HG03457 (cell line): ENCODE results near the gene LSM8.
"Not testable (repeated sequence)": the region's sequence is repeated elsewhere in the genome, so short reads cannot be mapped to it uniquely, and the experiment has no call there.

ENCODE experiments used
- ATAC-seq: cut with Tn5 transposase; IDR thresholded peaks from one replicate; pipeline ENCODE4 v1.9.1; 2021; ENCODE audit warnings: moderate number of reproducible peaks; ENCODE audit not compliant: unreplicated experiment

Gene LSM8

DNA sequence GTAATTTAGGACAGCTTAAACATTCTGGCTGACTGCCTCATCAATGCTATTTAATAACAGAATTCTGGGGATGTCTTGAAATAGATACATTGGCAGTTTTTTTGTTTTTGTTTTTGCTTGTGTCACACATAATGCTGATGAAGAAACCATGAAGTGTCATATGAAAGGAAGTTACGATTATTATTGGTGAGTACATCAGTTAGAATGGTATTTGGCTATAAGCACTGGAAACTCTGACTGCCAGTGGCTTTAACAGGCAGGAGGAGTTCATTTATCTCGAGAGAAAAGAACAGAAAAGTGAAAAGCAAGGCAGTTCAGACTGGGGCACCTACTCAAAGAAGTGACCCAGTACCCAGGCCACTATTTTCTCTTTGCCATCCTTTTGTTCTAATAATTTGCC lies 18.1 kb downstream of the LSM8 start:
- no peak for ATAC-seq

DNA sequence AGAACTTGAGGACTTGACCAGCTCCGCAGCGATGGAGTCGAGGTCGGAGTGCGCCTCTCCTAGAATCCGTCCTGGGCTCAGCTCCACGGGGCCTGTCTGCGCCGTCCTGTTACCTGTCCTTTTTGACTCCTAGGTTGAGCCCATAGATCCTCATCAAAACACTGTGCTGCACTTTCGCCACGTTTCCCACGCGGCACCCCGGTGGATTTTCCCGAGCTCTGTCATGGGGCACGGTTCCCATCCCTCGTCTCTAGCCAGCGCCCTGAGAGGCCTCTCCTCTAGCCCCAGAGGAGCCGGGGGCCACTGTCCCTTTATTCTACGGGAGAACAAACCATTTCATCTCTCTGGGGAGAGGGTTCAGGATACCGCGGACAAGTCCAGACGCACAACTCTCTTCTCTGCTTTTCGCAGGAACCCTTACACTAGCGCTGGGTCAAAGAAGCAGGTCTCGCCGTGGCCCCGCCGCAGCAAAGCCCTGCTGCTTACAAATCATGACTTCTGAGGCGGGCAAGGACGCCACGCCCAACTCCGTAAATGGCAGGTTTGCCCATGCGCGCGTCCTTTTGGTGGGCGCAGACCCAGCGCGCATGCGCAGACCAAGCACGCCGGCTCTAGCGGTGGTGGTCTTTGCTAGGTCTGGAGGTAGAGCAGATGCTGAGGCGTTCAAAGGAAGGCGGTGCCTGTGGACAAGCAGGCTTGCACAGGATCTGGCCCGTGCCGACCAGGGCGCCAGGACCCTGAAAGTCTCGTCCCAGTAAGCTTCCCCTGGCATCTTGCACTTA lies 30.3 kb downstream of the LSM8 start:
- ATAC-seq, result peak; percentile 97

DNA sequence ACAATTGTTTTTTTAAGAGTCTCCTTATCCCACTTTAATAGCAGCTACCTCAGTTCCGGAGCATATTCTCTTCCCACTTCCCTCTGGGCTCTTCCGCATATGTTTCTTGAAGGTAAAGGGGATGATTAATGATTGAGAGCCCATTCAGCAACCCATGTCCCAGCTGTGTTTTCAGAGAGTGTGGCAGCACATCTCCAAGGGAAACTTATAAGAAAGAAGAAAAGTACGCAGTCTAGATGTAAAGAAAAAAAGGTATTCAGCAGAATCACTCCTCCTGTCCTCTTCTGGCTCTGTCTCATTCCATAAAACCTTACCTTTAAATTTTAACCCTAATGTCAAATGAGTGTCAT lies 30.8 kb downstream of the LSM8 start:
- peak; percentile 9 for ATAC-seq

DNA sequence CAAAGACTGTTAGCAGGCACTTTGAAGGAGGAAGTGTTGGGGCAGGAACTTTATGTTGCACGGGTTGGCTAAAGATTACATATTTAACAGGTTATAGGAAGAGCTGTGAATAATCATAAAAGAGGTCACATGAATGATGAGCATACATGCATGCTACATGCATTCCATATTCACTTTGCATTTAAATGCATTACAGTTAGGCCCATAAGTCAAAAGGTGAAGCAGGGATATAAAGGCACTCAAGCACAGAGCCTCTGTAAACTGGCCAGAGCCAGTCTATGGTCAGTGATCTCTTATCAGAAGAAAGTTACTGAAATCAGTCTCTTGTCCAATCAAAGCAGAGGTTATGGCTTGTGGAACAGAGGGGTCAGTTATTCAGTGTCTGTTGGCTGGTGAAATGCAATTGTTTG lies 33.3 kb downstream of the LSM8 start:
- no peak for ATAC-seq

DNA sequence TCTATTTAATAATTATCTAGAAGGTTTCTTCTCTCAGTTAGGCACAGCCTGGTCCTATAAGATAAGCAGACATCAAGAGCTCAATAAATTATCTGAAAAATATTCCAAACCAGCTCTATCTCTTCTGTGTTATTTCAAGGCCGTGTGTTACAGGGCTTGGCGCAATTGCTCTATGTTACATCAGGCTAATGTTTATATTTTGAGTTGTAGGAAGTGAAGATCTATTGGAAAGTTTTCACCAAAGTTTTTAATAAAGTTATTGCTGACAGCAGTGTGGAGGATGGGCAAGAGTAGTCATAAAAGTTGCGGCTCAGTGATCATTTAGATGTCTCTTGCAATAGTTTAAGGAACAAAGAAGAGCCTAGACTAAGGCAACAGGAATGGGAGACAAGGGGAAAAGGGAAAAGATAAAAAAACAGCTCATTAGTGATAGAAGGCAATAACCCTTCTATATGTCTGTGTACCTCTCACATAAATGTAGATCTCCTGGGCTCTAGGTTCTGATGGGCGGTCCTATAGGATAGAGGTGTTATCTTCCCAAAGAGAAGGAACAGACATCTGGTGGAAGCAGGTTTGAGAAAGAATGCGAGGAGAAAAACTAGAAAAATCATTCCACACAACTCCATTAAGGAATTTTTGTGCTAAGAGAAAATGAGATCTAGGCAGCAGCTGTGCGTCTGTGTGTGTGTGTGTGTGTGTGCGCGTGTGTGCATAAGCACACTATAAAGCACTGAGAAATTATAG lies 34.6 kb downstream of the LSM8 start:
- no peak for ATAC-seq

DNA sequence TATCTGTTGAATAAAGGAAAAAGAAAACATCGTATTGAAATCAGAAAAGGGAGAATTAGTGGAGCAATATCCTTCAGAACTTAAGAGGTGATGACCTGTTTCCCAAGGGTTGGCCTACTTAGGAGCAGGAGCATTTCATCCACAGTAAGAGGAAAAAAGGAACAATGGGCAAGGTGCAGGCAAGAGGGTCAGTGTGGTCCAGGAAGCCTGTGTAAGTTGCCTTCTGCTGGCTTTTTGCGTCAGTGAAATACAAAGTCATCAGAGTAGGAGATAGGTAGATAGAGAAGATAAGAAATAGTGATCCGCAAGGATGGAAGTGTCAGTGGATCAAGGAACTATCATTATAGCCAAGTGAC lies 35.2 kb downstream of the LSM8 start:
- ATAC-seq, result no peak

DNA sequence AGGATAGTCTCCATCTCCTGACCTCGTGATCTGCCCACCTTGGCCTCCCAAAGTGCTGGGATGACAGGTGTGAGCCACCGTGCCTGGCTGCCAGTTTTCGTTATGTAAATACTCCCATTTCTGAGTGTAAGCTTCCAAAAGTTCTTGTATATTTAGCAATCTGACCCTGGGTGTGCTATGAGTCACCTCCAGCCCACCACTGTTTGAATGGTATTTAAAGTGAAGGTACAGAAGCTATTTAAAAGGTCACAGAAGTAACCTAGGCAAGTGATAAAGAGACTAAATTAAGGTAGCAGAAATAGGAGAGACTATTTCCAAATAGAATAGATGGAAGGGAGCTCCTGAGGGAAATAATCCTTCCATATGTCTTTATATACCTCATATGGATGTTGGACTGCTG lies 36.6 kb downstream of the LSM8 start:
- ATAC-seq, result no peak

DNA sequence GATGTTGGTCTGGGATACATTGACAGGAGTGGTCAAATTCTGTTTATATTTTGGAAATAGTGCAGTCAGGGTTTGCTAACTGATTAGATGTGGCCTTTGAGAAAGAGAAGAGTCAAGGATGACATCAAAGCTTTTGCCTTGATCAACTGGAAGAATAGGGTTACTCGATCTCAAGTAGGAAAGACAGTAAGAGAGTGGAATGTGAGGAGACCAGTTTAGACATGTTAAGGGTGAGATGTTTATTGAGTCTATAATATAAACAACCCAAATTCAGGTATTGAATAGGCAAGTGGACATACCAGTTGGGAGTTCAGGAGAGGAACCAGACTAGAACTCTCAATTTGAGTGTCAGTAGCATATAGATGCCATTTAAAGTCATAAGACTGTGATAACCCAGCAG lies 38.6 kb downstream of the LSM8 start:
- no peak for ATAC-seq

DNA sequence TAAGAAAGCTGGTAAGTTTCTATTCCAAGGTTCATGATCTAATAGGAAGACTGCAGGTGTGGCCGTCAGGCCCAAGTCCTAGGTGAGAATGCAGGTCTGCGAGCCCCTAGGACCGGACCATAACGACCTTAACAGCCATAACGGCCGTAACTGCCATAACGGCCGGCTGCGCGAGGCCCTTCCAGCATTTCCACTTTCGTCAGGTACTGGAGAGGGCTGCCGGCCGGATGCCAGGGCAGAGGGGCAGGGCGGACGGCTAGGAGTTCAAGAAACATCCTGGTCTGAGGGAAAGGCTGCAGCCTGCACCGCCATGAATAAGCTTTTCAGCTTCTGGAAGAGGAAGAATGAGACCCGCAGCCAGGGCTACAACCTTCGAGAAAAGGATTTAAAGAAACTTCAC lies 40.6 kb downstream of the LSM8 start, which contains the start of gene ANKRD7:
Gene ANKRD7, plus strand, starts transcription at position 184 of the 400 bp plus-strand sequence. Its CDS starts 127 bp downstream, at position 311.
- ATAC-seq, result no peak

DNA sequence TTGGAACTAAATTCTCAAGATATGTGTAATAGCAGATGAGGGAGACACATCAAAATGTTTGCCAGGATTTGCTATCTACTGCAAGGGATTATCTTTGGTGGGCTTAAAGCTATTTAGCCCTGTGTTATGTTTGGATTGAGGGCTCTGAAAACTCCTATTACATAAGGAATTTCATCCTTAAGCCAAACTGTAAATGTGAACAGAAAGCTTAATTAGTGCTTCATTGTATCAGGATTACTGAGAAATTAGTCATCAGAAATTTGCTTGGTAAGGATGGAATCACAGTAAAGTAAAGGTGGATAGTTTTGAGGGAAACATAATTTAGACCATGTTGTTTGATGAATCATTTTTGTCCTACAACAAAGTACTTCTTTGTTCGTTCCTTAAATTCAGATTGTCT lies 48.9 kb downstream of the LSM8 start:
- ATAC-seq, result no peak

DNA sequence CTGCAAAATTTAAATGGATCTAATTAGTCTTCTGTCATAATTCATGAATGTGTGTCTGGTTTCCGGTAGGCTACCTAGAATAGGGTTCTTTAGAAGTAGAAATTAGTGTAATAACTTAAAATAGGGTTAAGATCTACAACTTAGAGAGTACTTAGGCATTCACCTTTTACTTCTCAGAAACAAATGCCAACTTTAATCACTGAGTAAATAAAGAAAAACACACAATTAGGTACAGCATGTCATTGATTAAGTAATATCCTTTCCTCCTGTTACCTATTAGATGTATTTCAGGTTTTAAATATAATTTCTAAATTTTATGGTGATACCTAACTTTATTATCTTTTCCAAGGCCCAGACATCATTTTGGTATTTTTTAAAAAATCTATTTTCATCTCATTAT lies 49.8 kb downstream of the LSM8 start:
- ATAC-seq, result no peak

DNA sequence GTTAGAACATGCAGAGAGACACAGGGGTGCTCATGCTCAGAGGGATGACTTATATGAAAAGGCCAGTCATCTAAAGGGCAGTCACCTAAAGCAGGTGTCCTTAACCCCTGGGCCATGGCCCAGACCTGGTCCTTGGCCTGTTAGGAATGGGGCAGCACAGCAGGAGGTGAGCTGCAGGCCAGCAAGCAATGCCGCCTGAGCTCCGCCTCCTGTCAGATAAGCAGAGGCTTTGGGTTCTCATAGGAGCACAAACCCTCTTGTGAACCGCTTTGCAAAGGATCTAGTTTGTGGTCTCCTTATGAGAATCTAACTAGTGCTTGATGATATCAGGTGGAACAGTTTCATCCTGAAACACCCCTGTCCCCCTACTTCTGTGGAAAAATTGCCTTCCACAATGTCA lies 55.0 kb downstream of the LSM8 start:
- ATAC-seq, result no peak

DNA sequence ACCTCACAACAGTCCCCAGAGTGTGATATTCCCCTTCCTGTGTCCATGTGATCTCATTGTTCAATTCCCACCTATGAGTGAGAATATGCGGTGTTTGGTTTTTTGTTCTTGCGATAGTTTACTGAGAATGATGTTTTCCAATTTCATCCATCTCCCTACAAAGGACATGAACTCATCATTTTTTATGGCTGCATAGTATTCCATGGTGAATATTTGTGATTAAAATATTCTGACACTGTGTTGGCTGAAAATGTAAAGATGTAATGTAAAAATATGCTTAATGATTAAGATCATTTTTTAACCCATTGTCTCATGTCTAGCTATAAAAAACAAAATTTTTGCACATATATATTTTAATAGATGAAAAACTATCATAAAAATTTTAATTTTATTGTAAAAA lies 56.4 kb downstream of the LSM8 start:
- ATAC-seq, result not testable (repeated sequence)
